NCI-H1105 treated with DMSO at 0.1 percent for 48 hours (cell line): ENCODE data around the gene ASNSD1.

Source experiments
- DNase-seq: peaks from one replicate; lab custom pipeline; 2025; lab: John Stamatoyannopoulos, UW

ASNSD1 gene

DNA sequence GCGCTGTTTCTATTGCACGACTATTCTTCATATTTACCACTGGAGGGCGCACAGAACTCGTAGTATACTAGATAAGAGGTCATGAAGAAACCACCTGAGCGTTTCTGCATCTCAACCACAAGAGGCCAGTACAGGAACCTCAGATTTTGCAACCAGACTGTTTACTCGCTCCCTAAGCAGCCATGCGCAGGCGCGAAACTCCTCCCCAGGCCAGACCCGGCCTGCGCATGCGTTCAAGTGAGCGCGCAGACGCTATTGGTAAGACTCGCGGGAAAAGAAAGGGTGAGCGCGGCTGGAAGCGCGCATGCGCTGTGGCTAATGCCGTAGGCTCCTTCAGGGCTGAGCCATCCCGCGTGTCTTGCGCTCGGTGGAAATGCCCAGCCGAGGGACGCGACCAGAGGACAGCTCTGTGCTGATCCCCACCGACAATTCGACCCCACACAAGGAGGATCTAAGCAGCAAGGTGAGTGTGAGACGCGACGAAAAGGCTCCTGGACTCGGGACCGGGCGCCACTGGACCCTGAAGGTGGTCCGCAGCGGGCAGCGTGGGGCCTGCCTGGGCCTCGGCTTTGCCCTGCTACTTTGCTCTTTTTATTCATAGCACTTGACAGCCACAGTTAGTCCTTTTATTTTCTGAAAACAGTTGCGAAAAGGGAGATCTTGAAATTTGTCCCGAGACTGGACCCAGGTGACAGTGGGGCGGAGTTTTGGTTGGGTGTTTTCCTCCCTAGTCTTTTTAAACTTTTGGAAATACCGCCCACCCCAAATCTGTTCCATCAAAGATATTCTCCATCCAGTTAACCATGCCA, at the start of gene ASNSD1:
TSS of gene ASNSD1 (plus strand) at position 312 of the 809 bp plus-strand sequence. CDS start 4,674 bp downstream, outside the sequence.
- DNase-seq, result peak; percentile 99

- no peak for DNase-seq
Measured at GRCh38 chr2:189613077-189613636, 48.1 kb upstream of the ASNSD1 start.

DNA sequence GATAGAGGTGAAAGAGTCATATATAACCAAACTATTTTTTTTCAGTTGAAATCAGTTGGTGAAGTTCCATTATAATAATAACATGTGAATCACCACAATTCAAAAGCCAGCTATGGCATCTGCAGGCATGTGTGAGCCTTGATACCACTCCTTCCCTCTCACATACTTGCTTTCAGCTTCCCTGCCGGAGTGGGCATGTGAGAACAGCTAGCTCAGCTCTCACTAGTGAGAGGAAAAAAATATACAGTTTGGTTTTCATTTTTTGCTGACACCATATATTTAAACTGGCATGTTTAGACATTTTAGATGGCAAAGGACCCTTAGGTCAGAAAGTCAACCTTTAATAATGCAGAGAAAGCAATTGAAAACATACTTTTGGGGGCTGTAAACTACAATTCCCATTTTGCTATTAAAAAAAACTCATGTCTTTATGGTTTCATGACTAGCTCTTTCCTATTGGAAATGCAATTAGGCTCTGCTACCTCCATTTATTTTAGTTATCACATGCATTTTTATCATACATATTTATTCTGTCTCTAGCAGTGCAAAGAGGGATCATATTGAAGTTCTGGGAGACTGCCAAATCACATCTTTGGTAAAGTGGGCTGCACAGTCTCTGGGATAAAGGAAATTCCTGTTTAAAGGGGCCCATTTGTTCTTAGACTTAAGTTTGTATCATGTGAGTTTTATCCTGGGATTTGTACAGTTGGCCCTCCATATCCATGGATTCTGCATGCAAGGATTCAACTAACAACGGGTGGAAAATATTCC, 47.4 kb upstream of the ASNSD1 start:
- DNase-seq, result peak; percentile 28

GRCh38 chr2:189614585-189614984, 46.7 kb upstream of the ASNSD1 start:
- no peak for DNase-seq

- DNase-seq, result no peak
Measured at GRCh38 chr2:189618197-189618596, 43.1 kb upstream of the ASNSD1 start.

DNA sequence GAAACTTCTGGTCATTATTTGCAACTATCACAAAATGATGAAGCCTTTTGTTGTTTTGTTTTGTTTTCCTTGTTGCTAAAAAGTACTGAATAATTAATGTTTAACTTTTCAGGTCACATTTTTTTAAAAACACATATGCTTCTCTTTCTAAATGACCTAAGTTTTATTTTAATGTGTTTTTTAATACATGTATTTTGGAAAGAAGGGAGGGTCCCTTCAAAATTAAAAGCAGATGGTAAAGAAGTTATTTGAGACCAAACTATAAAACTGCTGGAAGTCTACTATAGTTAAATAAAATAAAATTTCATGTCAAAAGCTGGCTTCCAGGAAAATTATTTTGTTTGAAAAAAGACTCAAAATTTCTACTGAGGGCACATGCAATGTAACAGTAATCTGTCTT, 39.5 kb upstream of the ASNSD1 start:
- no peak for DNase-seq

DNA sequence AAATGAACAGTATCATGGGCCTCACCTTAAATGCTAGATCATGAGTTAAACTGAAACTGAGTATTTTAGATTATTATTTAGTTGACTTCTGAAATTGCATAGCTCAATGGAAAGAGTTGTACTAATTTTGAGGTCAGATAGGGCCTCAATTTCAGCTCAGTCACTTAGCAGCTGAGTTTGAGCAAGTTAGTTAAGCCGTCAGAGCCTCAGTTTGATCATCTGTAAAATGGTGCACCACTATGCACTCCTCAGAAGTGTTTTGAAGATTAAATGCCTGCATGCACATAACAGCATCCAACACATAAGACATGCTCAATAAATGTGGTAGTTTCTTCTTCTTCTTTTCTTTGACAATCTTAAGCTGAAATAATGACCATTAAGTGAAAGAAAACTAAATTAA, 38.2 kb upstream of the ASNSD1 start:
- no peak for DNase-seq

DNA sequence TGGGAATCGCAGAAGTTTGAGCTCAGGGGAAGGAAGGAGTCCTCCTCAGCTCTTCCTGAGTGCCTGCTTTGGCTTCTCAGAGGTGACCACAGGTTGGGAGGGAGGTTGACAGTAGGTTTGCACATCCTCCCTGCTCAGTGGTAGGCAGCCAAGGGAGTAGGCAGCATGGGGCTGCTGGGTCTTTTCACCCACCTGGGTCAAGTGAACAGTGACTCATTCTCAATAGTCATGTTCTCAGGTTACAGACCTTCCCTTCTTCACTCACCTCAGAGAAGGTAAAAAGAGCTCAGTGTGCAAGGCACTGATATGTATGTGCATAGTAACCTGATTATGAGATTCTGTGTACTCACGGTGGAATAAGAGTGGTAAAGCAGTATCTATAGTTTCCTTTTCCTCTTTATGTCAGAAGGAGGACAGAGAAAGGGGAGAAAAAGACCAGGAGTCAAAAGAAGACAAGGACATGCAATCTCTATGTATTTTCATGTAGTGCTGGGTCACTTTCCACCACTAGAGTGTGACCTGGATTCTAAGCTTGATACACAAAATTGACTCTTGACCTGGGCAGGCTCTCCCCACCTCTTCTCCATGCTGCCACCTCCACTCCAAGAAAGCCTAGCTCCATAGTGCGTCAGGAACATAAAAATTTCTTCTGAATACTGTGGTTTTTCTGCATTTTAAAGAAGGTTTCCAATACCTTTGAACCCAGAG, 36.5 kb upstream of the ASNSD1 start:
- DNase-seq, result no peak

DNA sequence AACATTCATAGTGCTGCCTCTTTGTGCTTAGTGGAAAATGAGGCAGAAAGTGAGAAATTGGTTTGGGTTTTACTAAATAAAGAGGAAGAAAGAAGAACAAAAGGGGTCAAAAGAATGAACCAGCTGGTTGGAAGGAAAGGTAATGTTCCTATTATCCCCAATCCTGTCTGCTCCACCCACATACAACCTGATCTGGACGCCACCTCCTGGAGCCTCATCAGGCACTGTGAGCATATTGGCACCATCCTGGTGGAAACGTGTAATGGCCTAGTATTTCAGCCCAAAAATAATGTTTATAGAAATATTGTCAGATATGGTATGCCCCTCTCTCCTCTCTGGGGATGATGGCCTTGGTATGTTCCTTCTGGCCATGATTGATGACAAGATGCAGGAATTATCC, 35.6 kb upstream of the ASNSD1 start:
- DNase-seq, result no peak

DNA sequence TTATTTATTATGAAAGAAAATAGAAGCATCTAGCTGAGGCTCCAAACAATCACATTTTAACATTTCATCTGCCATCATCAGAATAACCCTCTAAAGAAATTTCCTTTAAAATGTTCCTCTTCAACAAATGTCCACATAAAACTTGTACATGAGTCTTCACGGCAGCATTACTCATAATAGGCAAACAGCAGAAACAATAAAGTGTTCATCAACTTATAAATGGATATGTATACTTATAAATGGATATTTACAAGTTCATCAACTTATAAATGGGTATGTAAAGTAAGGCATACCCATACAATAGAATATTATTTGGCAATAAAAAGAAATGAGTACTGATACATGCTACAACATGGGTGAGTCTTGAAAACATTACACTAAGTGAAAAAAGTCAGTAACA, 33.5 kb upstream of the ASNSD1 start:
- DNase-seq, result no peak

- DNase-seq, result no peak
Measured at GRCh38 chr2:189628817-189629530, 32.3 kb upstream of the ASNSD1 start.

DNA sequence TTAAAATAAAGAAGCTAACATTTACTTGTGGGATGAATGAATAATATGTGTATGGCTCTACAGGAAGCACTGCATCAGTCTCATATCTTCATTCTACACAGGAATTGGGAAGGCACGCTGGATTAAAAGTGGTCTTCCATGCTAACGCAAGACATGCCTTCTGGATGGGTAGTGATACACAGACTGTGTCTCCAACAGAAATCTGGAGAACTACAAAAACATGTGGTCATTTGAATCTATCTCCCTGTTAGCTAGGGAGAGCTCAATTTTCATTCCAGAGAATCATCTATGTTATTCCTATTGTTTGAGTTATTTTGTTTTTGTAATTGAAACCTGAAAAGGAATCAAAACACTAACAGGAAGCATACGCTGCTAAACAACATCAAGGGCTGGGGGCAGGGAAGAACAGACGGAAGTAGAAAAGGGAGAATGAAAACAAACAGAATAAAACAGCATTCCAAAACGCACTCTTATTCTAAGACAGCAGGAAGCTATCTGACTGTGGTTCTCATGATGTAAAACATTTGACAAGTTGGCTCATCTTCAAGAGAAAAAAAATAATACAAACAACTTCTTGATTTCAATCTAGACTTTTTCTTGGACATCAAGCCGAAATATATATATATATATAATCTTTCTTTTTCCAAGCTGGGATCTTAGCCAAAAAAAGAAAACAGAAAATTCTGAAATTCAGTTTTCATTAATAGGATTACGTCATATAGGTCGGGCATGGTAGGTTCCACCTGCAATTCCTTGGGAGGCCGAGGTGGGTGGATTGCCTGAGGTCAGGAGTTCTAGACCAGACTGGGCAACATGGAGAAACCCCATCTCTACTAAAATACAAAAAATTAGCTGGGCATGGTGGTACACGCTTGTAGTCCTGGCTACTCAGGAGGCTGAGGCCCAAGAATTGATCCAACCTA, 31.5 kb upstream of the ASNSD1 start:
- no peak for DNase-seq

DNA sequence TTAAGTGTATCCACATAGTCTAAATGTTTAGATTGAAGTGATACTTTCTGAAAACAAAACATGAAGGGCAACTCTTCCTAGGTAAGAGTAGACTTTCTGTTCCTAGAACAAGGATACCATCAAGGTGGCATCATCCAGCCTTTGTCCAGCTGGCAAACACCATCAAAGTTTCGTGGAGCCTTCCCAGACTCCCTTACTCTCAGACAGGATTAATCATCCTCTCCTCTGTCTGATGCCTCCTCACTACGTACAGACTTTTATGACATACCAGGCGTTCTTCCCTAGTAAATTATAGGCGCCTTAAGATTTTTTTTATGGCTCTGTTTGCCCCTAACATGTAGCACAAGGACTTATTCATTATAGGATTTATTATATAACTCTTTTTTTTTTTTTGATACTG, 29.4 kb upstream of the ASNSD1 start:
- DNase-seq, result no peak

- DNase-seq, result no peak
Measured at GRCh38 chr2:189633392-189633811, 27.9 kb upstream of the ASNSD1 start.

- no peak for DNase-seq
Measured at GRCh38 chr2:189635353-189635752, 25.9 kb upstream of the ASNSD1 start.

DNA sequence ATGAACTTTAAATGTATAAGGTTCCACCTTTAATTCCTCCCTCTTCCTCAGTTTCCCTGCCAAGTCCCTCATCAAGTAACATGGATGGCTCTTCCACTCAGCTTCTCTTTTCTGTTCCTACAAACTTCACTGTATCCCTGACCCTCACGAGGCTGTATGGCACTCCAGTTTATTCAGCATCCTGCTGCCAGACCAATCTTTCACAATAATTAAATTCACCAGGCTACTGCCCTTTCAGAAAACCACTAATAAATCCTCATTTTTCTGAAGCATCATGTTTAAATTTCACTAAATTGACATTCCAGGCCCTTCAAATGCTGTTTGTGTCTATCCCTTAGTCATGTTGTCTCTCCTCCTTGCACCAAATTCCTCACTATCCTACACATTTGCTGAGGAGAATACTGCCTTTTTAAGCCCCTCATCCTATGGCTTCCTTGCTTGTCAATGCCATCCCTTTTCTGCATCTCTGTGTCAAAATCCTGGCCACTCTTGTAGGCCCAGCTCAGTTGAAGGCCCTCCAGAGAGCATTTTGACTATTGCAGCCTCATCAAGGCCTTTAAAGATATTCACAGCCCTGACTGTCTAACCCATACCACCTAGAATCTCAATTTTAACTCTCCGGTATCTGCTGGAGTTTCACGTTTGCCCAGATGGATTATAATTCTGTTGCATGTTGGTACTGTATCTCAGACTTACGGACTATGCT, 22.8 kb upstream of the ASNSD1 start:
- DNase-seq, result no peak

DNA sequence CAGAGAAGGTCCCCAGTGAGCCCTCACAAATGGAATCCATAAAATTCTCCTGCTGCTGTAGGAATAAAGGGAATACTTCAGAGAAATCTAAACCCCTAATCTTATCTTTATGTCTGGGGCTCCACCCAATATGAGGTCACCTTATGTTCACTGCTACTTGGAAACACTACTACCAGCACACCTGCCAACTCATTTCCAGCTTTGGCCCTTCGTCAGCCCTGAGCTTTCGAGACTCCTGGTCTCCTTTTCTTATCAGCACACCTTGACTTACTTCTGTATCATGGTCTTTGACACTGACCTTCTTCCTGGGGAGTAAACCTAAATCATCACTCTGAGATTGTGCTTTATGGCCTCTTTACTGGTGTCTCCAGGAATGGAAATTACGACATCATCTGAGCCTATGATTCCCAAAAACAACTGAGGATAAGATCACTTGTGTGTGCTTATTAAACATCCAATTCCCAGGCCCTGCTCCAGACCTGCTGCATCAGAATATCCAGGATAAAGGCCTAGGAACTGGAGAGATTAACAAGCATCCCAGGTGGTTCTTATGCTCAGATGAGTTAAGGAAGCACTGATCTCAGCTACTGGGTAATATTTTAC, 22.2 kb upstream of the ASNSD1 start:
- DNase-seq, result no peak

DNA sequence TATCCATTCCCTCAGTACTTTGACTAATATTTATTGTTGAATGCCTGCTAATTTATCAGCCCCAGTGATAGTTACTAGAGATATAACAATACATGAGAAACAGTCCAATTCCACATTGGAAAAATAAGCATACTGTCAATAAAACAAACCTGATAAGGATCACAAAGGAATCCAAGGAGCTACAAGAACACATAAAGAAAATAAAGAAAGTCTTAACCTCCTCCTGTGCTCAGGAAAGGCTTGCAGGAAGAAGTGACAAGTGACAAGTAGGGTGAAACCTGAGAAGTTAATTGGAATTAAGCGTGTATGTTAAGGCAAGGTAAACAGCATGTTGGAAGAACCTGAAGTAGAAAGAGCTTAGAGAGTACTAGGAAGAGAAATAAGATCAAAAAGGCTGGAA, 20.3 kb upstream of the ASNSD1 start:
- DNase-seq, result no peak

GRCh38 chr2:189641590-189641989, 19.7 kb upstream of the ASNSD1 start:
- DNase-seq, result no peak

- DNase-seq, result no peak
Measured at GRCh38 chr2:189646521-189646920, 14.7 kb upstream of the ASNSD1 start.
